ENCODE data around the gene ARHGAP21. TPM values are rescaled to one million over a fixed set of nuclear protein-coding genes. Genes with fewer than 3 reads are reported as not detected.

ARHGAP21 gene
- total RNA-seq, 3 donors from 2014 or later (not counting 1 experiment from before 2014, with no cell fraction given): 30.9 to 45.8 (median 34.7) TPM

GRCh38 chr10:24554036-24554435 lies 169.7 kb downstream of the ARHGAP21 start:
- Histone ChIP-seq H3K27me3 (ENCODE audit: control insufficient read depth, insufficient read depth, low read length) (no peaks in the 10 kb centered on the region), H3K4me3 (ENCODE audit: low read length) (no peak overlapping the region), H3K9me3 (ENCODE audit: control insufficient read depth, insufficient read depth, low read length) (no peaks in the 10 kb centered on the region), H3K36me3 (ENCODE audit: control insufficient read depth, insufficient read depth, low read length) (no peaks in the 10 kb centered on the region), H3K27ac (ENCODE audit: low read length) (no peak overlapping the region), H3K4me1 (ENCODE audit: control insufficient read depth, insufficient read depth, low read length) (no peaks in the 10 kb centered on the region)
- DNase-seq: no peak
- Mint-ChIP-seq H3K4me1 (peaks cover 6 to 13% of the 10 kb centered on the region in 2 donors), H3K27ac (no peak overlapping the region), H3K9me3 (no peaks in the 10 kb centered on the region), H3K4me3 (no peak overlapping the region), H3K27me3 (ENCODE audit: low read depth in 2 of 2) (peaks cover 6 to 7% of the 10 kb centered on the region in 2 donors), H3K36me3 (no peaks in the 10 kb centered on the region)
- no peak for TF ChIP-seq CTCF (IDR thresholded peaks at IDR 0.05)
- 87% methylated on average over 7 of the region's 7 CpGs for WGBS (ENCODE audit: insufficient coverage)
- no peak for ATAC-seq
- intact Hi-C loops (cut with micrococcal nuclease): no loop called here

DNA sequence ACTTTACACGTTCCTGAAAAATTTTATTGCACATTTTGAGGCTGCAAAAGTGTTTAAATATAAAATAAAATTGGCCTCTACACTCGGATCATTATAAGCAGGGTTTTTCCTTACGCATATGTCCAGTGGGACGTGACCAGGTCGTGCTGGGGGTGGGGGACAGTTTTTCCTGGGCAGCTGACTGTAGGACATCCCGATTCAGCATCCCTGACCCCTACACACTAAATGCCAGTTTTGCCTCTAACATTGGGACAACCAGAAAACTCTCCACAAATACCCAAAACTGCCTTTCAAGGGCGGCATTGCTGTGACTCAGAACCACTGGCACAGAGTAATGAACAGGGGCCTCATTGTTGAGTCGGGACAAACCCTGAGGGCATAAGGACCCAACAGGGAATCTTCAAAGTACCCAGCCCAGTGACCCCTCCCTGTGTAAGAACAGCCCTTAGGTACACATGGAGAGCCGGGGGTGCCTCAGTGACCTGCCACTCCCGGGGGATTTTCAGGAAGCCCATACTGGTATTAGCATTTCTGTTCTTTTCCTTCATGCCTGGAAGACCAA lies 170.6 kb downstream of the ARHGAP21 start:
- no peak for ATAC-seq
- intact Hi-C loops (cut with micrococcal nuclease): no loop called here
- Histone ChIP-seq H3K4me3 (ENCODE audit: low read length) (no peak overlapping the region), H3K36me3 (ENCODE audit: control insufficient read depth, insufficient read depth, low read length) (no peaks in the 10 kb centered on the region), H3K9me3 (ENCODE audit: control insufficient read depth, insufficient read depth, low read length) (no peaks in the 10 kb centered on the region), H3K27me3 (ENCODE audit: control insufficient read depth, insufficient read depth, low read length) (no peaks in the 10 kb centered on the region), H3K4me1 (ENCODE audit: control insufficient read depth, insufficient read depth, low read length) (no peaks in the 10 kb centered on the region), H3K27ac (ENCODE audit: low read length) (no peak overlapping the region)
- peaks cover 6 to 7% of the 10 kb centered on the region in 2 donors for H3K27me3 Mint-ChIP-seq (ENCODE audit: low read depth in 2 of 2)
- DNase-seq: no peak
- peaks cover 6 to 13% of the 10 kb centered on the region in 2 donors for H3K4me1 Mint-ChIP-seq
- no peak for TF ChIP-seq CTCF (IDR thresholded peaks at IDR 0.05)
- H3K9me3 Mint-ChIP-seq: no peaks in the 10 kb centered on the region
- WGBS (ENCODE audit: insufficient coverage): 83% methylated on average over 10 of the region's 10 CpGs
- no peak overlapping the region for H3K27ac Mint-ChIP-seq
- H3K4me3 Mint-ChIP-seq: no peak overlapping the region
- H3K36me3 Mint-ChIP-seq: no peaks in the 10 kb centered on the region

GRCh38 chr10:24552346-24553016 lies 171.2 kb downstream of the ARHGAP21 start:
- H3K36me3 Mint-ChIP-seq: no peaks in the 10 kb centered on the region
- peaks cover 6 to 7% of the 10 kb centered on the region in 2 donors for H3K27me3 Mint-ChIP-seq (ENCODE audit: low read depth in 2 of 2)
- no peak for TF ChIP-seq CTCF (IDR thresholded peaks at IDR 0.05)
- intact Hi-C loops (cut with micrococcal nuclease): no loop called here
- H3K27ac ChIP-seq (ENCODE audit: low read length): no peak overlapping the region
- no peaks in the 10 kb centered on the region for H3K27me3 ChIP-seq (ENCODE audit: control insufficient read depth, insufficient read depth, low read length)
- no peaks in the 10 kb centered on the region for H3K9me3 Mint-ChIP-seq
- 90% methylated on average over 22 of the region's 22 CpGs for WGBS (ENCODE audit: insufficient coverage)
- no peak overlapping the region for H3K4me3 ChIP-seq (ENCODE audit: low read length)
- DNase-seq: peak in 1 of 2 donors; percentile 34
- H3K4me1 ChIP-seq (ENCODE audit: control insufficient read depth, insufficient read depth, low read length): no peaks in the 10 kb centered on the region
- H3K4me3 Mint-ChIP-seq: no peak overlapping the region
- no peak overlapping the region for H3K27ac Mint-ChIP-seq
- peaks cover 6 to 13% of the 10 kb centered on the region in 2 donors for H3K4me1 Mint-ChIP-seq
- no peaks in the 10 kb centered on the region for H3K9me3 ChIP-seq (ENCODE audit: control insufficient read depth, insufficient read depth, low read length)
- no peaks in the 10 kb centered on the region for H3K36me3 ChIP-seq (ENCODE audit: control insufficient read depth, insufficient read depth, low read length)
- ATAC-seq: no peak

Measured in natural killer cell (primary cell).